Breast epithelium (tissue), 3 donors: Measurements from ENCODE around the gene TRPM8.

Experiments
- CTCF ChIP-seq, 3 donors: fragments of 450-650 bp; IDR thresholded peaks; one replicate each; pipeline ENCODE4 v1.5.1; 2016 to 2017; ENCODE audit warnings: antibody characterized with exemption in 3 of 3, mild to moderate bottlenecking in 3 of 3, moderate library complexity in 3 of 3
- POLR2A ChIP-seq: fragments of 450-650 bp; IDR thresholded peaks from one replicate; pipeline ENCODE4 v1.6.1; 2016; ENCODE audit warnings: antibody characterized with exemption, mild to moderate bottlenecking, moderate library complexity
- POLR2AphosphoS5 ChIP-seq, 3 donors: sonication (generic); formaldehyde crosslinking; IDR thresholded peaks; one replicate each; pipeline ENCODE4 v1.6.1; 2017; ENCODE audit warnings: antibody characterized with exemption in 3 of 3

DNA sequence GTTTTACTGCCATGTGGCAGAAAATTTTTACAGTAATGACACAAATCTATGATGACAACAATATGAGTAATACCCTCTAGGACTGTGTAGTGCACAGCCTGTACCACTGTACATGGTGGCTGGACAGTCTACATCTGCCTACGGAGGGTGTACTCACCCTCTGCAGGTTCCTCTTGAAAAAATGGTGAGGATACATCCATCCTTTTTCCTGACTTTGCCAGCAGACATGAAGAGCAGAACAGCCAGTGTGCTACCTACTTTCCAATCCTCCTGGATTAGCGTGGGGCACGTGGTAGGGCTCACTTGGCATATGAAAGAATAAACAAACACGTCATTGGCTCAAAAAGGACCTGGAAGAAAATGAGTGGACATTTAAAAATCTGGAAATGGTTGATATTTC is 62.6 kb downstream of the TRPM8 start:
- TF ChIP-seq POLR2A (no peak), CTCF (IDR thresholded peaks at IDR 0.05) (no peak), POLR2AphosphoS5 (IDR thresholded peaks at IDR 0.05) (no peak)
